Naive thymus-derived CD8-positive, alpha-beta T cell (primary cell): ENCODE results near the gene CIAO3. TPM values are rescaled to one million over a fixed set of nuclear protein-coding genes. Genes with fewer than 3 reads are reported as not detected.
A peak's percentile ranks its signal among the peaks of the same experiment; 100 is the strongest.

Experiments used
- ATAC-seq, 2 donors: fragments of 150-1000 bp; cut with Tn5 transposase in 1 of 2; sonication (Bioruptor Pico), chemical (Tn5 transposase) in 1 of 2; 1 replicate in 1 of 2; 2 replicates in 1 of 2; pipeline ENCODE4 v1.10.0; 2021; ENCODE audit warnings: mild to moderate bottlenecking in 2 of 2, moderate library complexity in 2 of 2
- POLR2A ChIA-PET: fragments of 350-600 bp; sonication (Branson Sonifier 250); formaldehyde crosslinking; loops from one replicate; lab custom pipeline; 2021; ENCODE audit warnings: antibody characterized with exemption; lab: Charles Lee
- DNase-seq, 10 donors: peaks; one replicate each; pipeline versions ENCODE4 v3.0.0 to v3.0.0-alpha.2; 2020 to 2022
- H3K27ac Mint-ChIP-seq, 10 donors: one replicate each; pipeline ENCODE4 v1.8.0; 2020 to 2022; ENCODE audit warnings: mild to moderate bottlenecking in 10 of 10, mixed read lengths in 10 of 10, moderate library complexity in 4 of 10, inconsistent platforms in 1 of 10
- H3K27me3 Mint-ChIP-seq, 5 donors: one replicate each; pipeline ENCODE4 v1.8.0; 2021 to 2022; ENCODE audit warnings: mixed read lengths in 5 of 5
- H3K36me3 Mint-ChIP-seq, 3 donors: one replicate each; pipeline ENCODE4 v1.8.0; 2020 to 2022; ENCODE audit warnings: mixed read lengths in 3 of 3, mild to moderate bottlenecking in 2 of 3, inconsistent platforms in 1 of 3
- H3K4me1 Mint-ChIP-seq, 4 donors: one replicate each; pipeline ENCODE4 v1.8.0; 2021 to 2022; ENCODE audit warnings: mixed read lengths in 4 of 4
- H3K4me3 Mint-ChIP-seq, 10 donors: one replicate each; pipeline ENCODE4 v1.8.0; 2020 to 2022; ENCODE audit warnings: mild to moderate bottlenecking in 10 of 10, mixed read lengths in 10 of 10, moderate library complexity in 6 of 10, inconsistent platforms in 1 of 10
- H3K9me3 Mint-ChIP-seq, 9 donors: one replicate each; pipeline ENCODE4 v1.8.0; 2020 to 2022; ENCODE audit warnings: mixed read lengths in 9 of 9, mild to moderate bottlenecking in 3 of 9, inconsistent platforms in 1 of 9, moderate library complexity in 1 of 9
- polyA plus RNA-seq, 3 donors: library from polyadenylated mRNA; unstranded; fragments of 300-500 nt; fragmentation: Illumina TruSeq; gene quantifications; one replicate each; pipeline ENCODE4 v1.2.3, GENCODE V29; 2021
- total RNA-seq, 8 experiments: library from RNA in 2 of 8; stranded (reverse) in 2 of 8; gene quantifications; one replicate each; pipeline ENCODE4 v1.2.3 and lab custom pipeline; 2021 to 2026

Gene CIAO3
- total and polyA plus RNA-seq, 5 experiments from 2014 or later: 13.7 to 56.4 (median 25.7) TPM

- DNase-seq (no peak), ATAC-seq (no peak)
- peaks cover 0 to 14% (median 6%) of the 10 kb centered on the region in 4 donors for H3K4me1 Mint-ChIP-seq
- H3K27ac Mint-ChIP-seq: peak overlapping the region in 1 of 10 donors; percentile 29
- peak overlapping the region in 3 of 10 donors; percentile 36 to 47 (median 41) for H3K4me3 Mint-ChIP-seq
- POLR2A ChIA-PET: interaction anchor here (0.7 to 21.0 kb wide), 3 partner anchors 8 to 27 kb away, joined by 3 to 411 read pairs (median 3); partner anchors contain the start of genes ANTKMT, CCDC78, CIAO3 and HAGHL
- peaks cover 6 to 61% (median 16%) of the 10 kb centered on the region in 5 donors for H3K27me3 Mint-ChIP-seq
- H3K9me3 Mint-ChIP-seq: no peaks in the 10 kb centered on the region
- H3K36me3 Mint-ChIP-seq: peaks cover 0 to 4% (median 0%) of the 10 kb centered on the region in 3 donors
Observed at GRCh38 chr16:708019-708418, 32.8 kb downstream of the CIAO3 start.

GRCh38 chr16:707062-707538 lies 33.7 kb downstream of the CIAO3 start:
- peaks cover 10 to 68% (median 22%) of the 10 kb centered on the region in 5 donors for H3K27me3 Mint-ChIP-seq
- H3K4me1 Mint-ChIP-seq: peaks cover 0 to 12% (median 7%) of the 10 kb centered on the region in 4 donors
- DNase-seq (no peak), ATAC-seq (no peak)
- POLR2A ChIA-PET: interaction anchor here (1.5 to 21.0 kb wide), 2 partner anchors 9 to 28 kb away, joined by 3 to 411 read pairs; partner anchors contain the start of genes CCDC78, CIAO3 and HAGHL
- H3K27ac Mint-ChIP-seq: no peak overlapping the region
- peak overlapping the region in 1 of 10 donors; percentile 45 for H3K4me3 Mint-ChIP-seq
- H3K36me3 Mint-ChIP-seq: peaks cover 0 to 4% (median 0%) of the 10 kb centered on the region in 3 donors
- no peaks in the 10 kb centered on the region for H3K9me3 Mint-ChIP-seq

GRCh38 chr16:706189-707061 lies 34.4 kb downstream of the CIAO3 start:
- H3K4me3 Mint-ChIP-seq: peak overlapping the region in 8 of 10 donors; percentile 7 to 55 (median 34)
- DNase-seq: no peak
- peak in 1 of 2 donors; percentile 32 for ATAC-seq
- peaks cover 0 to 4% (median 0%) of the 10 kb centered on the region in 3 donors for H3K36me3 Mint-ChIP-seq
- peak overlapping the region in 1 of 10 donors; percentile 13 for H3K27ac Mint-ChIP-seq
- POLR2A ChIA-PET: interaction anchor here (1.4 to 21.0 kb wide), 3 partner anchors 10 to 28 kb away, joined by 3 to 411 read pairs (median 4); partner anchors contain the start of genes CCDC78, CIAO3 and HAGHL
- peaks cover 10 to 68% (median 23%) of the 10 kb centered on the region in 5 donors for H3K27me3 Mint-ChIP-seq
- peaks cover 0 to 14% (median 7%) of the 10 kb centered on the region in 4 donors for H3K4me1 Mint-ChIP-seq
- H3K9me3 Mint-ChIP-seq: no peaks in the 10 kb centered on the region

GRCh38 chr16:705431-706188 lies 35.2 kb downstream of the CIAO3 start, which contains the start of gene FBXL16:
FBXL16 (minus strand) TSS chr16:705801; CDS start chr16:697405, 8,396 bp downstream.
- peaks cover 0 to 17% (median 7%) of the 10 kb centered on the region in 4 donors for H3K4me1 Mint-ChIP-seq
- no peaks in the 10 kb centered on the region for H3K9me3 Mint-ChIP-seq
- peak within 1 kb of the TSS in 1 of 10 donors; percentile 13 for H3K27ac Mint-ChIP-seq
- no peak for DNase-seq
- POLR2A ChIA-PET: interaction anchor here (1.4 kb wide), 1 partner anchor 9 kb away, joined by 4 read pairs; no protein-coding TSS in a partner anchor
- H3K36me3 Mint-ChIP-seq: peaks cover 0 to 4% (median 0%) of the 10 kb centered on the region in 3 donors
- peak within 1 kb of the TSS in 8 of 10 donors; percentile 7 to 55 (median 34) for H3K4me3 Mint-ChIP-seq
- peak in 1 of 2 donors; percentile 23 for ATAC-seq
- H3K27me3 Mint-ChIP-seq: peaks cover 10 to 63% (median 23%) of the 10 kb centered on the region in 5 donors

DNA sequence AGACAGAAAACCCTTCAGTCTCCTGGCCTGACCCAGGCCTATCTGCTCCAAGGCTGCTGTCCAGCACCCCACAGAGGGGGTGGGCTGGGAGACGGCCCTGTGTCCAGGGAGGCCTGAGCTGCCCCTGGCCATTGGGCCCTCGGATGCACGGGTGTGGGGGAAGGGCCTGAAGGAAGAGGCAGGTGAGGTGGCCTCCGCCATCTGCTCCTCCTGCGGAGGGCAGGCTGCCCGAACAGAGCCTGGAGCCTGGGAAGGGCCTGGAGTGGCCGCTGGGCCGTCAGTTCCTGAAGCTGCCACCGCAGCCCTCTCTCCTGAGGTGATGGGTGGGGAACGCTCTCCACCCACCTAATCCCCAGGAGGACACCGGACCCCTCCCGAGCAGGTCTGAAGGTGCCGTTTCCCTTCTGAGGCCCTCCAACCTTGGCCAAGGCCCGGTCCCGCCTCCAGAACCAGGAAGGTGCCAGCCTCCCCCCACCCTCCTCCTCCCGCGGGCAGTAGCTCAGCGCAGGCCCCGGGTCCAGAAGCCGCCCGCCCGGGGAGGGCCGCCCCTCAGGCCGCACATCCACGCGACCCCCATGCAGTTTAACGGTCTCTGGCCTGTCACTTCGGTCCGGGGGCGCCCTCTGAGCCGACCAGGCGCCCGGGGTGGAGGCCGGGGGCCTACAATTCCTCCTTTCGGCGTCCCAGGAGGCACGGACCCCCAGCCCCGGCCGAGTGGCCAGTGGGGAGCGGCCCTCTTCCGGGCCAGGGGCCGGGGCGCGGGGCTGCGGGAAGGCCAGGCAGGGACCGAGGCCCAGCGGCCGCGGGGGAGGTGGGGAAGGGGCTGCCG lies 36.0 kb downstream of the CIAO3 start:
- DNase-seq (no peak), ATAC-seq (no peak)
- POLR2A ChIA-PET: interaction anchor here (0.5 to 2.0 kb wide), 3 partner anchors 8 to 23 kb away, joined by 3 to 19 read pairs (median 3); no protein-coding TSS in a partner anchor
- Mint-ChIP-seq H3K9me3 (no peaks in the 10 kb centered on the region), H3K27me3 (peaks cover 10 to 55% (median 23%) of the 10 kb centered on the region in 5 donors), H3K4me3 (peak overlapping the region in 4 of 10 donors; percentile 32 to 54 (median 39)), H3K36me3 (peaks cover 0 to 4% (median 0%) of the 10 kb centered on the region in 3 donors), H3K27ac (no peak overlapping the region), H3K4me1 (peaks cover 0 to 19% (median 7%) of the 10 kb centered on the region in 4 donors)

DNA sequence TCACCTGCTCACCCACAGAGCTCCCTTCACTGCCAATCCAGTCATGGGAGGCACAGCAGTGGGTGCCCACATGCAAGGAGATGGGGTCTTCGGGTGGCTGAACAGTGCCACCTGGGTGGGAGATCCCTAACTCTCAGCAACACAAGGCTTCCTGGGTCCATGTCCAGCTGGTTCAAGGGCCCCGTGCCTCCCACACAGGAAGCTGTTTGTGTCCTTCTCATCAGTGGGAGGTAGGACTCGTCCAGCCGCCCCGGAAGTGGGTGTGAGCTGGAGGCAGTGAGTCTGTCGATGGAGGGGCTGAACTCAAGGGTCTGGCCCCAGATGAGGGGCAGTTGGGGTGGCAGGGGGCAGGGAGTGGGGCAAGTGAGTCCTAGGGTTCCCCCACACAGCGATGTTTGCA lies 36.8 kb downstream of the CIAO3 start:
- H3K9me3 Mint-ChIP-seq: no peaks in the 10 kb centered on the region
- DNase-seq (no peak), ATAC-seq (no peak)
- POLR2A ChIA-PET: interaction anchor here (0.5 to 2.0 kb wide), 4 partner anchors 9 to 277 kb away, joined by 3 to 19 read pairs (median 3); partner anchors contain the start of gene SOX8
- H3K36me3 Mint-ChIP-seq: peaks cover 0 to 4% (median 0%) of the 10 kb centered on the region in 3 donors
- H3K27ac Mint-ChIP-seq: no peak overlapping the region
- H3K27me3 Mint-ChIP-seq: peaks cover 10 to 48% (median 23%) of the 10 kb centered on the region in 5 donors
- H3K4me1 Mint-ChIP-seq: peaks cover 0 to 27% (median 8%) of the 10 kb centered on the region in 4 donors
- H3K4me3 Mint-ChIP-seq: no peak overlapping the region

- no peak overlapping the region for H3K4me3 Mint-ChIP-seq
- no peak overlapping the region for H3K27ac Mint-ChIP-seq
- POLR2A ChIA-PET: interaction anchor here (0.6 to 2.0 kb wide), 4 partner anchors 8 to 25 kb away, joined by 3 to 19 read pairs (median 3); no protein-coding TSS in a partner anchor
- DNase-seq (no peak), ATAC-seq (no peak)
- peaks cover 9 to 41% (median 21%) of the 10 kb centered on the region in 5 donors for H3K27me3 Mint-ChIP-seq
- H3K36me3 Mint-ChIP-seq: peaks cover 0 to 4% (median 0%) of the 10 kb centered on the region in 3 donors
- H3K9me3 Mint-ChIP-seq: no peaks in the 10 kb centered on the region
- H3K4me1 Mint-ChIP-seq: peaks cover 0 to 29% (median 8%) of the 10 kb centered on the region in 4 donors
Observed at GRCh38 chr16:703406-703805, 37.4 kb downstream of the CIAO3 start.

DNA sequence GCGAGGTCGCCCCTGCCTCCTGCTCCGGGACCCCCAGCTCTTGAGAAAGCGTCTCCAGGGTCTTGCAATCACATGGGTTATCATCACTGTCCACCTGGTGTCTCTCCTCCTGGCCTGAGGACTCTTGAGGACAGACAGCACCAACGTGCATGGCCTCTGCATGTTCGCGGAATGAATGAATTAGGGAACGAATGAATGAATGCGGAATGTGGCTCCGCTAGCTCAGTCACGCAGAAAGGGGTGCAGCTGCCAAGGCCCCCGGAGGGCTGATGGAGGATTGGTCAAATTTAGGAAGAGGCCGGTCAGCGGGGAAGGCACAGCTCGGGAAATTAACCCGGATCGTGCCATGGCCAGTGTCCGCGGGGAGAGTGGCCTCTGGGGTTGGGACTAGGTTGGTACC lies 38.5 kb downstream of the CIAO3 start:
- Mint-ChIP-seq H3K36me3 (peaks cover 0 to 2% (median 0%) of the 10 kb centered on the region in 3 donors), H3K4me3 (no peak overlapping the region), H3K27me3 (peaks cover 4 to 33% (median 13%) of the 10 kb centered on the region in 5 donors), H3K27ac (no peak overlapping the region), H3K4me1 (peaks cover 0 to 30% (median 6%) of the 10 kb centered on the region in 4 donors), H3K9me3 (no peaks in the 10 kb centered on the region)
- POLR2A ChIA-PET: interaction anchor here (1.3 to 1.6 kb wide), 3 partner anchors 12 to 19 kb away, joined by 3 to 5 read pairs (median 3); partner anchors contain the start of genes ANTKMT and WDR24
- no peak for ATAC-seq
- DNase-seq: no peak

DNA sequence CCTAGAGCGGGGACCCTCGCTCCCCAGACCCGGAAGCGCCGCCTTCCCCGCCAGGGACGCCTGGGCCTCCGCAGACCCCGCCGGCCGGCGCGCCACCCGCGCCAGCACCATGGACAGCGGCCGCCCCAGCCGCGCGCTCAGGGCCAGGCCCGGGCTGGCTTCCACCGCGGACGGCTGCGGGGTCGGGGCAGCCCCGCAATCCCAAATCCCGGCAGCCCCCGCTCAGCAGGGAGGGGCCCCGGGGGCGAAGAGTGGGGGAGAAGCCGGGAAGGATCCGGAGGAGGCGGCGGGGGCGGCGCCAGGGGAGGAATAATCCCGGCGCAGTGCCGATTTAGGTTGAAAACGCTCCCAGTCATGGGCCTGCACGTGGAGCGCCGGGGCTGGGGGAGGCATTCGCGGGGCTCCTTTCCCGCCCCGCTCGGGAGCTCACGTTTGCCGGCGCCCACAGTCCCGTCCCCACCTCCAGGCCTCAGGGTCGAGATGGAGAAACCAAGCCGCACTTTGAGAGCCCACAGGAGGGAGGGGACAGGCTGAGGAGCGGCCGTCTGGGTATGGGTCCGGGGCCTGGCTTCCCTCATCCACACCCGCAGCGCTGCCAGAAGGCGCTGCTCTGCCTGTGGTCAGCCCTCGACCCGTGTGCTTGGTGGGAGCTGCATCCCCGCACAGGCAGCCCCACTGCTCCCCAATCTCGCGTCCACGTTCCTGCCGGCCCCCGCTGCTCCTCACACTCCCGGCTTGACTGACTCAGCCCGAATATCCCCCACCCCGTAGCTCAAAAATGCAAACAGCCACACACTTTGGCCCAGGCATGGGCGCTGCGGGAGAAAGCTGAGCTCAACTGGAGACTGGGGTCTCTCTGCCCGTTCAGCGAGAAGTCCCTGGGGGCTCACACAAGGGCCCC lies 39.9 kb downstream of the CIAO3 start:
- peak overlapping the region in 2 of 10 donors; percentile 14 to 19 for H3K4me3 Mint-ChIP-seq
- H3K27me3 Mint-ChIP-seq: peaks cover 4 to 21% (median 7%) of the 10 kb centered on the region in 5 donors
- ATAC-seq (peak; percentile 70 to 85), DNase-seq (peak in 8 of 10 donors; percentile 33 to 79 (median 62))
- POLR2A ChIA-PET: interaction anchor here (1.2 to 1.5 kb wide), 2 partner anchors 15 to 20 kb away, joined by 4 to 5 read pairs; partner anchors contain the start of gene ANTKMT
- no peaks in the 10 kb centered on the region for H3K9me3 Mint-ChIP-seq
- H3K36me3 Mint-ChIP-seq: no peaks in the 10 kb centered on the region
- no peak overlapping the region for H3K27ac Mint-ChIP-seq
- H3K4me1 Mint-ChIP-seq: peaks cover 2 to 29% (median 6%) of the 10 kb centered on the region in 4 donors
